Spinal cord (tissue), 10 donors: ENCODE measurements around the gene TAS1R1. TPM values are rescaled to one million over a fixed set of nuclear protein-coding genes. Genes with fewer than 3 reads are reported as not detected.

Source experiments
- DNase-seq, 6 donors: peaks; one replicate each; pipeline versions ENCODE4 v3.0.0 to v3.0.0-alpha.2; 2013 to 2015; ENCODE audit warnings: low spot score in 6 of 6, low read depth in 4 of 6
- H3K27ac ChIP-seq: one replicate; pipeline ENCODE4 v1.5.1; 2013; ENCODE audit warnings: low read depth, low read length, control low read depth
- H3K27me3 ChIP-seq: one replicate; pipeline ENCODE4 v1.6.1; 2013; ENCODE audit warnings: low read length; ENCODE audit not compliant: control insufficient read depth, insufficient read depth
- H3K36me3 ChIP-seq: one replicate; pipeline ENCODE4 v1.6.1; 2013; ENCODE audit warnings: low read length; ENCODE audit not compliant: control insufficient read depth, insufficient read depth
- H3K4me1 ChIP-seq: one replicate; pipeline ENCODE4 v1.6.1; 2013; ENCODE audit warnings: low read length; ENCODE audit not compliant: control insufficient read depth, insufficient read depth
- H3K4me3 ChIP-seq: one replicate; pipeline ENCODE4 v1.5.1; 2013; ENCODE audit warnings: low read depth, low read length, control low read depth
- H3K9me3 ChIP-seq: one replicate; pipeline ENCODE4 v1.6.1; 2013; ENCODE audit warnings: low read length; ENCODE audit not compliant: control insufficient read depth, insufficient read depth
- WGBS: methylation state at CpG from one replicate; pipeline ENCODE4 v1.1.5; 2013; ENCODE audit warnings: missing lambda C conversion rate; ENCODE audit not compliant: insufficient coverage; 5-methylcytosine and 5-hydroxymethylcytosine counted together
- polyA plus RNA-seq, 2 donors: library from polyadenylated mRNA; unstranded; fragments of 120-200 nt; gene quantifications; one replicate each; pipeline ENCODE4 v1.2.1, GENCODE V29; 2013; ENCODE audit not compliant: insufficient read length in 2 of 2
- total RNA-seq, 2 donors: library from RNA; depleted of rRNA in 1 of 2; stranded (reverse); fragments of 120-200 nt in 1 of 2; fragments of >200 nt in 1 of 2; gene quantifications; one replicate each; pipeline versions ENCODE4 v1.2.3 to v1.2.4, GENCODE V29; 2013 to 2014
- donor health status: healthy.

The TAS1R1 gene
- total and polyA plus RNA-seq, 4 donors, result 0.24 to 0.47 (median 0.40) TPM; not detected in 1

GRCh38 chr1:6601923-6602668 is 47.0 kb downstream of the TAS1R1 start:
- Histone ChIP-seq H3K9me3 (no peaks in the 10 kb centered on the region), H3K4me1 (peaks cover 60% of the 10 kb centered on the region), H3K27ac (peak overlapping the region; percentile 71), H3K4me3 (peak overlapping the region; percentile 76), H3K36me3 (peaks cover 24% of the 10 kb centered on the region), H3K27me3 (no peaks in the 10 kb centered on the region)
- under 1% methylated on average over 103 of the region's 103 CpGs for WGBS
- DNase-seq, result peak in 1 of 6 donors; percentile 42

GRCh38 chr1:6602669-6603237 is 47.6 kb downstream of the TAS1R1 start, which contains the start of gene KLHL21:
TSS of gene KLHL21 (minus strand) at chr1:6602869. CDS start at chr1:6602817, 52 bp downstream.
- Histone ChIP-seq H3K9me3 (no peaks in the 10 kb centered on the region), H3K4me1 (peaks cover 54% of the 10 kb centered on the region), H3K36me3 (peaks cover 18% of the 10 kb centered on the region), H3K4me3 (peak within 1 kb of the TSS; percentile 76), H3K27me3 (no peaks in the 10 kb centered on the region), H3K27ac (peak within 1 kb of the TSS; percentile 99)
- DNase-seq, result peak in 3 of 6 donors; percentile 50 to 93 (median 88)
- WGBS, result under 1% methylated on average over 83 of the region's 84 CpGs

- peak overlapping the region; percentile 51 for H3K4me3 ChIP-seq
- DNase-seq, result peak in 3 of 6 donors; percentile 60 to 88 (median 73)
- peaks cover 12% of the 10 kb centered on the region for H3K36me3 ChIP-seq
- peaks cover 50% of the 10 kb centered on the region for H3K4me1 ChIP-seq
- H3K9me3 ChIP-seq, result no peaks in the 10 kb centered on the region
- no peaks in the 10 kb centered on the region for H3K27me3 ChIP-seq
- WGBS, result under 1% methylated on average over 30 of the region's 36 CpGs
- peak overlapping the region; percentile 99 for H3K27ac ChIP-seq
Observed at GRCh38 chr1:6603238-6603914, 48.3 kb downstream of the TAS1R1 start.

- H3K36me3 ChIP-seq, result peaks cover 6% of the 10 kb centered on the region
- H3K27me3 ChIP-seq, result no peaks in the 10 kb centered on the region
- peak overlapping the region; percentile 51 for H3K4me3 ChIP-seq
- 16% methylated on average over 16 of the region's 19 CpGs for whole genome bisulfite sequencing
- peaks cover 48% of the 10 kb centered on the region for H3K4me1 ChIP-seq
- peak in 2 of 6 donors; percentile 45 to 71 for DNase-seq
- H3K27ac ChIP-seq, result peak overlapping the region; percentile 99
- H3K9me3 ChIP-seq, result no peaks in the 10 kb centered on the region
Observed at GRCh38 chr1:6603915-6604558, 48.9 kb downstream of the TAS1R1 start.

- Histone ChIP-seq H3K9me3 (no peaks in the 10 kb centered on the region), H3K27me3 (no peaks in the 10 kb centered on the region), H3K27ac (peak overlapping the region; percentile 93), H3K4me3 (peak overlapping the region; percentile 82), H3K36me3 (peaks cover 9% of the 10 kb centered on the region), H3K4me1 (peaks cover 21% of the 10 kb centered on the region)
- DNase-seq, result peak in 1 of 6 donors; percentile 41
- under 1% methylated on average over 63 of the region's 67 CpGs for WGBS
Observed at GRCh38 chr1:6612641-6613360, 57.7 kb downstream of the TAS1R1 start.

- no peaks in the 10 kb centered on the region for H3K27me3 ChIP-seq
- WGBS, result under 1% methylated on average over 76 of the region's 84 CpGs
- H3K4me1 ChIP-seq, result peaks cover 21% of the 10 kb centered on the region
- no peaks in the 10 kb centered on the region for H3K9me3 ChIP-seq
- peak within 1 kb of the TSS; percentile 82 for H3K4me3 ChIP-seq
- peak within 1 kb of the TSS; percentile 93 for H3K27ac ChIP-seq
- H3K36me3 ChIP-seq, result peaks cover 14% of the 10 kb centered on the region
- peak; percentile 90 to 100 (median 99) for DNase-seq
Observed at GRCh38 chr1:6613361-6614018, 58.4 kb downstream of the TAS1R1 start, which contains the start of gene PHF13. TSS of gene PHF13 (plus strand) at chr1:6613731. CDS start at chr1:6614067, 336 bp downstream.

GRCh38 chr1:6614019-6614928 is 59.2 kb downstream of the TAS1R1 start:
- peak overlapping the region; percentile 79 for H3K27ac ChIP-seq
- H3K4me3 ChIP-seq, result peak overlapping the region; percentile 55
- no peaks in the 10 kb centered on the region for H3K9me3 ChIP-seq
- H3K36me3 ChIP-seq, result peaks cover 18% of the 10 kb centered on the region
- peak in 2 of 6 donors; percentile 48 to 74 for DNase-seq
- under 1% methylated on average over 68 of the region's 117 CpGs for WGBS
- peaks cover 21% of the 10 kb centered on the region for H3K4me1 ChIP-seq
- no peaks in the 10 kb centered on the region for H3K27me3 ChIP-seq
